ENCODE measurements around the gene TOP1.

Gene TOP1

DNA sequence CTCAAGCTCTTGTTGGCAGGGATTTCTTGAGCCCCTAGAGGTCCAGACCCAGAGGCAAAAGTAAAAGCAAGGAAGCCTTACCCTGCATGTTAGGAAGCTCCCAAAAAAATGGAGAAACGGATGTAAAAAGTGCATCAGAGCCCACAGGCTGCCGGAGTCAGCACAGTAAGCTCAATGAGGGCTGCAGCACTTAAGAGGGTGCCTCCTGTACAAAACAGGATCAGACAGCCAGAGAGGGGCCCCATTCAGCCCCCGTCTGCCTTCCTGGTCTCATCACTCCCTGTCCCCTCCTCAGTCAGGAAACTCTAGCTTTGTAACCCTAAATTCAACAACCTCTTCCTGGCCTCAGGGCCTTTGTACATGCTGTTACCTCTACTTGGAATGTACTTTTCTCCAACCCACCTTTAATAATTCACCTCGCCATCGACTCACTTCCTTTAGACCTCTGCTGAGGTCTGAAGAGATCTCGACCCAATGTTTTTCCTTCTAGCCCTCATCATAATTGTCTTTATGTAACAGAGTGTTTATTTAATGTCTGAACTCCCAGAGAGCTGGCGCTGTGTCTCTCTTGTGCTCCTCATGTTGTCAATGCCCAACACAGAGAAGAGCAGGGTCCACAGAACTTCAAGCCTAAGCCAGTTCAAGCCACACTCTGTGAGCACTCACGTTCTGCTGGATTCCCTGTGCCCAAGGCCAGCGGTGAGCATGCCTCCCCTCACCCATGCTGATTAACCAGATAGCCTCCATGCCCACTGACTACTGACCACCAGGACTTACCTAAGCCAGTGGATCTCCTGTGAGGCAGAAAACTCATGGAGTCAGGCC, 106.0 kb downstream of the TOP1 start:
- Histone ChIP-seq H3K27me3 (ENCODE audit: insufficient read depth, insufficient read length) (peaks cover 4% of the 10 kb centered on the region), H3K4me3 (ENCODE audit: insufficient read length, low read depth) (no peak overlapping the region), H3K9ac (ENCODE audit: insufficient read length, low read depth) (no peak overlapping the region), H3K36me3 (ENCODE audit: insufficient read depth, insufficient read length, low read length) (peaks cover 11% of the 10 kb centered on the region), H3K4me1 (ENCODE audit: insufficient read depth, insufficient read length) (peaks cover 13% of the 10 kb centered on the region), H3K9me3 (ENCODE audit: insufficient read depth, low read length) (no peaks in the 10 kb centered on the region)
- no peak for DNase-seq (ENCODE audit: low read depth, low spot score)
- TF ChIP-seq YY1 (IDR thresholded peaks at IDR 0.05; ENCODE audit: insufficient read depth, insufficient read length) (no peak), ZNF274 (IDR thresholded peaks at IDR 0.05; ENCODE audit: low read depth, low read length) (no peak), SUZ12 (IDR thresholded peaks at IDR 0.05; ENCODE audit: extremely low read depth, insufficient read depth, insufficient read length) (no peak)

DNA sequence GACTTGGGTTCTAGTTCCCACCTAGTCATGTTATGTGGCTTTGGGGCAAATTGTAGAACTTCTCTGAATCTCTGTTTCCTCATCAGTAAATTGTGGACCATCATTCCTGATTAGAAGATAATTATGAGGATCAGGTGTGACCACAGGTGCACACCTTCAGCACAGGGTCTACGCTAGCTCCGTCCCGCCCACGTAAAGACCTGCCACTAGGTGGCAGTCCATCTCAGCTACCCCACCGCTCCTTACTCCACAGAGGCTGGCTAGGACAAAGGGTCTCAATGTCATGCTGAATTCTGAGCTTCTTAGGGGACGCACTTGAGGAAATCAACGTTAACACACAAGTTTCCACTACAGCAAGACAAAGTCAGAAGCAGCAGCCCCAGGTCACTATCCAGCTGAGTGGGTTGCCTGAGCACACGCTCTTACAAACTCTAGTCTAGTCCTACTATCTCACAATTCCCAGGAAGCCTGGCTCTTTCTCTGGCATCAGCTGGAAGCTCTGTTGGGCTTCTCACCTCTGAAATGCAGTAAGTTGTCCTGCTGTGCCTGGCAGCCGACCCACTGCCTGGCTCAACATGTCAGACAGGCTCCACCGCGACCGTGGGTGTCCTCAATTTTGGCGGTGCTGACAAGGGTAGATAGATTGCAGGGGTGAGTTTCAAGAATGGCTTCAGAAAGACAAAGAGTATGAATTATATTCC, 106.7 kb downstream of the TOP1 start:
- TF ChIP-seq SUZ12 (IDR thresholded peaks at IDR 0.05; ENCODE audit: extremely low read depth, insufficient read depth, insufficient read length) (no peak), ZNF274 (IDR thresholded peaks at IDR 0.05; ENCODE audit: low read depth, low read length) (no peak), YY1 (IDR thresholded peaks at IDR 0.05; ENCODE audit: insufficient read depth, insufficient read length) (no peak)
- Histone ChIP-seq H3K4me1 (ENCODE audit: insufficient read depth, insufficient read length) (peaks cover 13% of the 10 kb centered on the region), H3K36me3 (ENCODE audit: insufficient read depth, insufficient read length, low read length) (peaks cover 18% of the 10 kb centered on the region), H3K9ac (ENCODE audit: insufficient read length, low read depth) (peak overlapping the region; percentile 51), H3K27me3 (ENCODE audit: insufficient read depth, insufficient read length) (peaks cover 4% of the 10 kb centered on the region), H3K4me3 (ENCODE audit: insufficient read length, low read depth) (no peak overlapping the region), H3K9me3 (ENCODE audit: insufficient read depth, low read length) (no peaks in the 10 kb centered on the region)
- peak; percentile 56 for DNase-seq (ENCODE audit: low read depth, low spot score)

- no peak for TF ChIP-seq ZNF274 (IDR thresholded peaks at IDR 0.05; ENCODE audit: low read depth, low read length)
- no peak for TF ChIP-seq SUZ12 (IDR thresholded peaks at IDR 0.05; ENCODE audit: extremely low read depth, insufficient read depth, insufficient read length)
- no peak for TF ChIP-seq YY1 (IDR thresholded peaks at IDR 0.05; ENCODE audit: insufficient read depth, insufficient read length)
- Histone ChIP-seq H3K27me3 (ENCODE audit: insufficient read depth, insufficient read length) (peaks cover 4% of the 10 kb centered on the region), H3K9ac (ENCODE audit: insufficient read length, low read depth) (peak overlapping the region; percentile 98), H3K9me3 (ENCODE audit: insufficient read depth, low read length) (no peaks in the 10 kb centered on the region), H3K4me3 (ENCODE audit: insufficient read length, low read depth) (peak overlapping the region; percentile 82), H3K4me1 (ENCODE audit: insufficient read depth, insufficient read length) (peaks cover 19% of the 10 kb centered on the region), H3K36me3 (ENCODE audit: insufficient read depth, insufficient read length, low read length) (peaks cover 24% of the 10 kb centered on the region)
- peak; percentile 18 for DNase-seq (ENCODE audit: low read depth, low spot score)
These were observed 107.5 kb downstream of the TOP1 start for GRCh38 chr20:41135888-41136679.

DNA sequence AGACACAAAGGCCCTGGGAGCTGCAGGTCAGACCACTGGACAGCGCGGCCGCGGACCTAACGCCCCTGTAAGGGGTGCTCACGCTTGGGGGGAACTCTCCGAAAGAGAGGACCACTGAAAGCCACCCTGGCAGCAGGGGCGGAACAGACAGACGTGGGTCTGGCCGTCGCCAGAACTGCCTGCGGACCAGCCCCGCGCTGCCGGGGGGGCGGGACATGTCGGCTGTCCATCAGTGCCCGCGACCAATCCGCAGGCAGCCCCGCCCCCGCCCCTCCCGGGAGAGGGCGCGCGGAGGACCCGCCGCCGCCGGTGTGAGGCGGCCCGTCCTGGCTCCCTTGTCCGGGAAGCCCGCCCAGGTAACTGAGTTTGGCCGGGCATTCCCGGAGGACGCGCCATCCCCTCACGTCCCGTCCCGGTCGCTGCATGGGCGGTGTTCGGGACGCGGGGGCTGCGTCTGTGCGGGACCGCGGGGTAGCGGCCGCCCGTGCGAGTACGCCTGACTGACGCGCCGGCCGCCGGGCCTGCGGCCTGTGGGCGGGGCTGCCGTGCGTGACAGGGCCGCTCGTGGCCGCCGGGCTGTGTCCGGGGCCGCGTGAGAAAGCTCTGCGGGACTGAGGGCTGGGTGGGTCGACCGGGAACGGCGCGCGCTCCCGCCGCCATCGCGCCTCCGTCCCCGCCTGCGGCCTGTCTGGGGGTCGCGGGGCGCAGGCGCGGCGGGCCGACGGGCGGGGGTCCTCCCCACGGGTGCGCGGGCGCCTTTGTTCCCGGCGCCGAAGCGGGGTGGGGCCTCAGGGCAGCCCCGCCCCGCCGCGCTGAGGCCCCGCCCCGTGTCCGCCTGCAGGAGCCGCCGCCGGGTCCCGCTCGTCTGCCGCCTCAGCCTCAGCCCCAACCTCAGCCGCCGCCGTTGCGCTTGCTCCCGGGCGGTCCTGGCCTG, 108.3 kb downstream of the TOP1 start, which contains the start of gene PLCG1:
Gene PLCG1 (plus strand): TSS at position 864 of the 934 bp plus-strand sequence. CDS start 99 bp downstream, outside the sequence.
- peak within 1 kb of the TSS; percentile 82 for H3K4me3 ChIP-seq (ENCODE audit: insufficient read length, low read depth)

DNA sequence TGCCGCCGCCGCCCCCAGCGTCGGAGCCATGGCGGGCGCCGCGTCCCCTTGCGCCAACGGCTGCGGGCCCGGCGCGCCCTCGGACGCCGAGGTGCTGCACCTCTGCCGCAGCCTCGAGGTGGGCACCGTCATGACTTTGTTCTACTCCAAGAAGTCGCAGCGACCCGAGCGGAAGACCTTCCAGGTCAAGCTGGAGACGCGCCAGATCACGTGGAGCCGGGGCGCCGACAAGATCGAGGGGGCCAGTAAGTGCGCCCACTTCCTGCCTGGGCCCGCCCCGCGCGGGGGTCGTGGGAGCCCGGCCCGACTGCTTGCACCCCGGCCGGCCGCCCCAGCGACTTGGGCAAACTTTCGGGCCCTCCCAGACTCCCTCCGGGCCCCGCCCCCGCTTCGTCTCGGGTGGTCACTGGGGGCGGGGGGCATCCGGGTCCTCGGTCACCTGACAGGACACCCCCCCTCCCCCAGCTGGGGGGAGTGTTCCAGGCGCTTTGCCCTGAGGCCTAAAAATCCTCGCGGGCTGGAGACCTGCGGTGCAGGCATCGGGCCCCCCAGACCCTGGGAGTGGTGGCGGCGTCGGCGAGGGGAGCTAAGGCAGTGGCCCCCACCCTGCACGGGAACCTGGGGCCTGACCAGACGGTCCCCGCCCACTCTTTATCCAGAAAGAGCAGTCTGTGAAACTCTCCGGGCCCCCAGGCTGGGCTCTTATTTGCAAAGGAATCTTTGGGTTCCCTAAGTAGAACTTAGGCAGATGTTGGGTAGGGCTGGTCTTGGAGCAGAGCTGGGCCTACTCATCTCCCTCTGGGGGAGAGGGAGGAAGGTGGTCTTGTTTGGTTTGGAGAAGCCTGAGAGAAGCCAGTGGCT, 109.2 kb downstream of the TOP1 start:
- peak; percentile 68 for DNase-seq (ENCODE audit: low read depth, low spot score)
- peaks cover 19% of the 10 kb centered on the region for H3K4me1 ChIP-seq (ENCODE audit: insufficient read depth, insufficient read length)

More for the DNA sequence above, 108.3 kb downstream of the TOP1 start, which contains the start of gene PLCG1:
- Histone ChIP-seq H3K36me3 (ENCODE audit: insufficient read depth, insufficient read length, low read length) (peaks cover 31% of the 10 kb centered on the region), H3K4me1 (ENCODE audit: insufficient read depth, insufficient read length) (peaks cover 19% of the 10 kb centered on the region), H3K9me3 (ENCODE audit: insufficient read depth, low read length) (no peaks in the 10 kb centered on the region), H3K27me3 (ENCODE audit: insufficient read depth, insufficient read length) (peaks cover 4% of the 10 kb centered on the region), H3K9ac (ENCODE audit: insufficient read length, low read depth) (peak within 1 kb of the TSS; percentile 98)
- DNase-seq (ENCODE audit: low read depth, low spot score) = peak; percentile 82
- TF ChIP-seq YY1 (IDR thresholded peaks at IDR 0.05; ENCODE audit: insufficient read depth, insufficient read length) = no peak
- TF ChIP-seq SUZ12 (IDR thresholded peaks at IDR 0.05; ENCODE audit: extremely low read depth, insufficient read depth, insufficient read length) = no peak
- no peak for TF ChIP-seq ZNF274 (IDR thresholded peaks at IDR 0.05; ENCODE audit: low read depth, low read length)

More for the DNA sequence above, 109.2 kb downstream of the TOP1 start:
- Histone ChIP-seq H3K4me3 (ENCODE audit: insufficient read length, low read depth) (peak overlapping the region; percentile 82), H3K9me3 (ENCODE audit: insufficient read depth, low read length) (no peaks in the 10 kb centered on the region), H3K27me3 (ENCODE audit: insufficient read depth, insufficient read length) (peaks cover 4% of the 10 kb centered on the region), H3K9ac (ENCODE audit: insufficient read length, low read depth) (peak overlapping the region; percentile 96), H3K36me3 (ENCODE audit: insufficient read depth, insufficient read length, low read length) (peaks cover 36% of the 10 kb centered on the region)
- no peak for TF ChIP-seq SUZ12 (IDR thresholded peaks at IDR 0.05; ENCODE audit: extremely low read depth, insufficient read depth, insufficient read length)
- TF ChIP-seq ZNF274 (IDR thresholded peaks at IDR 0.05; ENCODE audit: low read depth, low read length) = no peak
- TF ChIP-seq YY1 (IDR thresholded peaks at IDR 0.05; ENCODE audit: insufficient read depth, insufficient read length) = no peak
